ENCODE results near the gene DNMBP.

Gene DNMBP, protein sequence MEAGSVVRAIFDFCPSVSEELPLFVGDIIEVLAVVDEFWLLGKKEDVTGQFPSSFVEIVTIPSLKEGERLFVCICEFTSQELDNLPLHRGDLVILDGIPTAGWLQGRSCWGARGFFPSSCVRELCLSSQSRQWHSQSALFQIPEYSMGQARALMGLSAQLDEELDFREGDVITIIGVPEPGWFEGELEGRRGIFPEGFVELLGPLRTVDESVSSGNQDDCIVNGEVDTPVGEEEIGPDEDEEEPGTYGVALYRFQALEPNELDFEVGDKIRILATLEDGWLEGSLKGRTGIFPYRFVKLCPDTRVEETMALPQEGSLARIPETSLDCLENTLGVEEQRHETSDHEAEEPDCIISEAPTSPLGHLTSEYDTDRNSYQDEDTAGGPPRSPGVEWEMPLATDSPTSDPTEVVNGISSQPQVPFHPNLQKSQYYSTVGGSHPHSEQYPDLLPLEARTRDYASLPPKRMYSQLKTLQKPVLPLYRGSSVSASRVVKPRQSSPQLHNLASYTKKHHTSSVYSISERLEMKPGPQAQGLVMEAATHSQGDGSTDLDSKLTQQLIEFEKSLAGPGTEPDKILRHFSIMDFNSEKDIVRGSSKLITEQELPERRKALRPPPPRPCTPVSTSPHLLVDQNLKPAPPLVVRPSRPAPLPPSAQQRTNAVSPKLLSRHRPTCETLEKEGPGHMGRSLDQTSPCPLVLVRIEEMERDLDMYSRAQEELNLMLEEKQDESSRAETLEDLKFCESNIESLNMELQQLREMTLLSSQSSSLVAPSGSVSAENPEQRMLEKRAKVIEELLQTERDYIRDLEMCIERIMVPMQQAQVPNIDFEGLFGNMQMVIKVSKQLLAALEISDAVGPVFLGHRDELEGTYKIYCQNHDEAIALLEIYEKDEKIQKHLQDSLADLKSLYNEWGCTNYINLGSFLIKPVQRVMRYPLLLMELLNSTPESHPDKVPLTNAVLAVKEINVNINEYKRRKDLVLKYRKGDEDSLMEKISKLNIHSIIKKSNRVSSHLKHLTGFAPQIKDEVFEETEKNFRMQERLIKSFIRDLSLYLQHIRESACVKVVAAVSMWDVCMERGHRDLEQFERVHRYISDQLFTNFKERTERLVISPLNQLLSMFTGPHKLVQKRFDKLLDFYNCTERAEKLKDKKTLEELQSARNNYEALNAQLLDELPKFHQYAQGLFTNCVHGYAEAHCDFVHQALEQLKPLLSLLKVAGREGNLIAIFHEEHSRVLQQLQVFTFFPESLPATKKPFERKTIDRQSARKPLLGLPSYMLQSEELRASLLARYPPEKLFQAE (N-terminal part only)

DNA sequence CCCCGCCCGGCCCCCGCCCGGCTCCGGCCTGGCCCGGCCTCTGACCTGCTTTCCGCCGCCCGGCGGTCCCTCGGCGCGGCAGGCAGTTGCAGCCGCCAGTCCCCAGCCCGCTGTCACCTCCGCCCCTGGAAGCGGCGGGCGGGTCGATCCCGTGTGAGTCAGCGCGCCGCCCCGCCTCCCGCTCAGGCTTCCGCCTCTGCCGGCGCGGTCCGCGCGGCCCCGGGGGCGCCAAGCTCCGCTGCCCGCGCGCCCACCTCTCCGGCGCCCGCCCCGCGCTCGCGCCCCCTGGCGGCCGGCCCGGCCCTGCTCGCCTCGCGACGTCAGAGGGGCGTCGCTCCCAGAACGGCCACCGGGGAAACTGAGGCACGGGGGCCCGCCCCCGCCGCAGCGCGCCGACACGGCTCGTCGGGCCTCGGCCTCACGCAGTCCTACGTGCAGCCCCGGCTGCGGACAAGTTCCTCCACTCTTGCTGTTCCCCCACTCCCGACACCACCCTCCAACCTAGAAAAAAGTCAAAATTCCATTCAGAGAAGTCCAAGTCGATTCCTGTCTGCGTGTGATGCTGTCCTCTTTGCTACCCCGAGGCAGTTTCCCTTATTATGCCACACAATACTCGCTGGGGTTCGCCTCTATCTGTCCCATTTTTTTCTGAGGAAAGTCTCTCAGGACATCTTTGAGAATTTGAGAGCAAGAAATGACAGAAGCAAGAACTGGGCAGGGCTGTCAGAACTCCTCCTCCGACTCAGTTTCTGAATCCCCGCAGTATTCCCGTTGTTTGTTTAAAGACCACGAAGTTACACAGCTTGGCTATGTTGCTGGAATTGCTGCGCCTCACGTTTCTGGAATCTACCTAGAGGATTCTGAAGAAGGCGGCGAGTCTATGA, at the start of gene DNMBP:
TSS of gene DNMBP (minus strand) at position 155 of the 884 bp plus-strand sequence. CDS start 37,823 bp downstream, outside the sequence.
- peak within 1 kb of the TSS; percentile 92 for H3K4me3 ChIP-seq (ENCODE audit: low read depth, low read length)
- TF ChIP-seq, protein P1, sequence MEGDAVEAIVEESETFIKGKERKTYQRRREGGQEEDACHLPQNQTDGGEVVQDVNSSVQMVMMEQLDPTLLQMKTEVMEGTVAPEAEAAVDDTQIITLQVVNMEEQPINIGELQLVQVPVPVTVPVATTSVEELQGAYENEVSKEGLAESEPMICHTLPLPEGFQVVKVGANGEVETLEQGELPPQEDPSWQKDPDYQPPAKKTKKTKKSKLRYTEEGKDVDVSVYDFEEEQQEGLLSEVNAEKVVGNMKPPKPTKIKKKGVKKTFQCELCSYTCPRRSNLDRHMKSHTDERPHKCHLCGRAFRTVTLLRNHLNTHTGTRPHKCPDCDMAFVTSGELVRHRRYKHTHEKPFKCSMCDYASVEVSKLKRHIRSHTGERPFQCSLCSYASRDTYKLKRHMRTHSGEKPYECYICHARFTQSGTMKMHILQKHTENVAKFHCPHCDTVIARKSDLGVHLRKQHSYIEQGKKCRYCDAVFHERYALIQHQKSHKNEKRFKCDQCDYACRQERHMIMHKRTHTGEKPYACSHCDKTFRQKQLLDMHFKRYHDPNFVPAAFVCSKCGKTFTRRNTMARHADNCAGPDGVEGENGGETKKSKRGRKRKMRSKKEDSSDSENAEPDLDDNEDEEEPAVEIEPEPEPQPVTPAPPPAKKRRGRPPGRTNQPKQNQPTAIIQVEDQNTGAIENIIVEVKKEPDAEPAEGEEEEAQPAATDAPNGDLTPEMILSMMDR (IDR thresholded peaks at IDR 0.05; ENCODE audit: borderline replicate concordance, insufficient read depth, low read depth, low read length) = peak; percentile 78

DNA sequence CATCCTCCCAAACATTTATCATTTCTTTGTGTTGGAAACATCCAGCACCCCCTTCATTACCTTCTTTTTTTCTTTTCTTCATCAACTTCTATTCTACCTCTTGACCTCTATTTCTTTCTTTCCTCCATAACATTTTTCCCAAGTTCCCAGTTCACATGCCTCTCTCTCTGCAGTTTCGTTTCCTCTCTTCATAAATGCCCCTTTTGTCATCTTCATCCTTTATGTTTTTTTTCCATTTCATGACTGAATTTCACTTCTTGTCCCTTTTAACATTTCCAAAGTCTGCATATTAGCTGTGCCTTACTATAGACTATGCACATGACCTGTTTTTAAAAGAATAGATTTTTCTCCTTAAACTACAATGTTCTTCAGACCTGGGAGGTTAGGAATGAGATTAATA, 48.2 kb upstream of the DNMBP start:
- TF ChIP-seq, protein P1 (IDR thresholded peaks at IDR 0.05; ENCODE audit: borderline replicate concordance, insufficient read depth, low read depth, low read length) = no peak
- no peak overlapping the region for H3K4me3 ChIP-seq (ENCODE audit: low read depth, low read length)

DNA sequence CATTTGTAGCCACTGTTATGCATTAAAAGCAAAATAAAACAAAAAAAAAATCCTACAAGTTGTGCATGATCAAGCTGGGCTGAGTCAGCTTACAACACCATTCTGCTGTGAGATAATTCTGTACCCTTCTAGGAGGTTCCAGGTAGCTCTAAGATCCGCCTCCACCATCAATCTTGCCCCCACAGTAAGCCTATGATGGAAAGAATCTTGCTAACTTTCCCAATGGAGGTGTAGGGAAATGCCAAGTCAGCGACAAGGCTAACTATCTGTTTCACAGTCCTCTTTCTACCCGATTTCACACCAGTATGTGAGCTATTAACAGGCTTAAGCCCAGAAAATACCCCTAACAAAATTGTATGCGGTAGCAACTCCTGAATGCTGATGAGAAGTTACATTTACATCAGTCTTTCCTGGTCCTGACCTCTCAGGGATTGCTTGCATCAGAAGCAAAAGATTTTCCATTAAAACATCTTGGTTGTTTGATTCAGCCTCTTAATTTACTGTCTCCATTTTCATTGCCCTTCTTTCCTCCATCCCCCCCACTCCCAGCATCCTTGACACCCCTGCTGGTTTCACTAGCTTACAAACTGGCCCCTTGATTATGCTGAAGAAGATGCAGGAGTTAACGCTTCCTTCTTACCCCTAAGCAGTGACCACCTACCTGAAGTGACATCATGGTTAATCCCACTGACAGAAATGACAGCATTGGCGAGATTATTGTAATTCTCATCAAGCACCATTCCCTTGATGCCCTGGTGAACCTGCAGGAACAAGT, 44.1 kb upstream of the DNMBP start:
- no peak overlapping the region for H3K4me3 ChIP-seq (ENCODE audit: low read depth, low read length)
- TF ChIP-seq, protein P1 (IDR thresholded peaks at IDR 0.05; ENCODE audit: borderline replicate concordance, insufficient read depth, low read depth, low read length) = no peak

DNA sequence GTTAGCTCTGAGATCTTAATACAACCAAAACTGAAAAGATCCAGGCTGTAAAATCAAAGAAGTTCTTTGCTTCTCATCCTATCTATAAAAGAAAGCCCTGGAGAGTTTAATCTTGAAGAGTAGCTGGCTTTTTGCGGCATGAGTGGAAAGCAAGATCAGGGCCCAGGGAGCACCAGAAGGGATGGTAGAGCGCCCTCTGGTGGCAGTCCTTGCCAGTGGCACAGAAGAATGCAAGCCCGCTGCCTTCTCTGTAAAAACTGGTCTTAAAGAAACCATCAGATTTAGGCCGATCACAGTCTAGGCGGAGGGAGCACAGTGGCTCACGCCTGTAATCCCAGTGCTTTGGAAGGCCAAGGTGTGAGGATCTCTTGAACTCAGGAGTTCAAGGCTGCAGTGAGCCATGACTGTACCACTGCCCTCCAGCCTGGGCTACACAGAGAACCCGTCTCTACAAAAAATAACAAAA, 36.3 kb upstream of the DNMBP start:
- TF ChIP-seq, protein P1 (IDR thresholded peaks at IDR 0.05; ENCODE audit: borderline replicate concordance, insufficient read depth, low read depth, low read length) = peak; percentile 91
- no peak overlapping the region for H3K4me3 ChIP-seq (ENCODE audit: low read depth, low read length)

DNA sequence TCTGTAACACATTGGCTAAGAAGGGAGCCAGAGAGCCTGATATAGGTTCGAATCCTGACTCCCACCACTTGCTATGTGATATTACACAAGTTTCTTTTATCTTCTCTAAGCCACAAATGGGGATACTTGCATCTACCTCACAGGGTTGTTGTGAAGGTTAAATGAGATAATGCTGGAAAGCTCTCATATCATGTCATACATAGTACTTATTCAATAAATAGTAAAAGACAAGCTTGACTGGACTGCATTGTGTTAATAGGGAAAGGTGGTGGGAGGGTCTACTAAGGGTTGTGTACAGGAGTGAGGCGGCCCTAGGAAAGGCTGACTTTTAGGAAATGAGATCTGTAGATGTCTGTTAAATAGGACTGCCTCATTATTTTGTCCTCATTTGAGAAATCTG, 35.8 kb upstream of the DNMBP start:
- H3K4me3 ChIP-seq (ENCODE audit: low read depth, low read length) = no peak overlapping the region
- TF ChIP-seq, protein P1 (IDR thresholded peaks at IDR 0.05; ENCODE audit: borderline replicate concordance, insufficient read depth, low read depth, low read length) = no peak
